ENCODE data around the gene FBP2.
"Not testable (repeated sequence)": the region's sequence is repeated elsewhere in the genome, so short reads cannot be mapped to it uniquely, and the experiment has no call there.

Gene FBP2

DNA sequence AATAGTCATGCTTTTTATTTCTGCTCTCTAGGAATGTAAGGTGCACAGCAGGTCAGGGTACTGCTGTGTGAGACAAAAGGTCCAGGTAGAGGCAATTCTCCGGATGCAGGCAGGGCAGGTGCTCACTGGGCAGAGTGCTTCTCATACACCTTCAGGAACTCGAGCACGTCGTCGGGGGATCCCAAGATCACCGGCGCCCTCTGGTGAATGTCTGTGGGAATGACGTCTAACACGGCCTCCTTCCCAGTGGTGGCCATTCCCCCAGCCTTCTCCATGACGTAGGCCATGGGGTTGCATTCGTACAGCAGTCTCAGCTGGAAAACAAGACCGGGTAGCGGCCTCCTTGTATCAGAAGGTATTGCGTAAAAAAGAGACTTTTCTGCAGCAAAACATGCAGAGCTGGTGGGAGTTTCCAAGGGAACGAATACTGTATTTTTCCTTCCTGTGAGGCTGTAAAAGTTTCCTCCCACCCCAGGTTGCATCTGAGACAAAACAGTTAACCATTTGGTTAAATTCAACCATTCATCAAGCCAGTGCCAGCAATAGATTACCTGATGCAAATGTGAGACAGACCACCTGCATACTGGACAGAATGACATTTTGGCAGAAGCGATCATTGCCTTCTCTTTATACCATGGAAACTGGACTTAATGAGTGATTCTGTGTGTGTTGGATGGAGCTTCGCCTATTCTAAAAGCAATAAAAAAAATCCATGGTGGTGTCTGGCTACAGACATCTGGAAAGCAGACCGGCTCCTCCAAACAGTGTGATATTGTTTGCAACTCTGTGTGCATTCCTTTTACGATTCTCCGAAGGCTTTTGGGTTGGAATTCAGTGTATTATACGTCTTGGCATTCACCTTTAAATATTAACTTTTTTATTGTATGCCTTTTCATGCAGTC, 9.9 kb upstream of the FBP2 start:
- peak; percentile 60 to 68 for DNase-seq

DNA sequence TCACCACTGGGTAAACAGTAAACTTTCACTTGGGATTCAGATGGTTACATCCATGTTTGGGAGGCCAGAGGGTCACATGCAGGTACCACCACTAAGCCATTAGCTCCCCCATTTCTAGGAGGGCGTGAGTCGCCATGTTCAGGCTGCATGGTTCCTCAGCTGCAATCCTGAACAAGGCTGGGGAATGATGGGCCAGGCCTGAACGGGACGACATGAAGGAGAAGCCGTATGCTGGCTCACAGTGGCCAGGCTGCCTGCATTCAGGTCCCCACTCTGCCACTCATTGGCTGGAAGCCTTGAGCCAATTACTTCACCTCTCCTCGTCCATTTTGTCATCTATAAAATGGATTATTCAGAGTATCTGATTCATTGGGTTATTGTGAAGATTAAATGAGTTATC, 9.0 kb upstream of the FBP2 start:
- DNase-seq, result no peak

DNA sequence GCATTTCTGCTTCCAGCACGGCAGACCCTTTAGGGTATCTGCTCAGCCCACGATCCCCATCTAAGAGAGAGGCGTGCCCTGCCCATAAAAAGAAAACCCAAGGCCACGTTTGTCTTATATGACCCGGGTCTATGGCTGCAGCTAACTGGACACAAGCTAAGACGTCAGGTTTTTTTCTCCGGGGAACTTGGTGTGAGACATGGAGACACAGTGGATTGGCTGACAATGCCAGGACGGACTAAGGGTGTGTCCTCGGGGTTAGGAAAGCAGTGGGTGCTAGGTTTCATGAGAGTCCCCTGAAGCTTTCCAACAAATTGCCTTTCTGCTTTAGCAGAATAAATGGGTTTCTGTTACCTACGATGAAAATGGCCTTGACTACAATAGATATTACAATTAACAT, 7.1 kb upstream of the FBP2 start:
- no peak for DNase-seq

DNA sequence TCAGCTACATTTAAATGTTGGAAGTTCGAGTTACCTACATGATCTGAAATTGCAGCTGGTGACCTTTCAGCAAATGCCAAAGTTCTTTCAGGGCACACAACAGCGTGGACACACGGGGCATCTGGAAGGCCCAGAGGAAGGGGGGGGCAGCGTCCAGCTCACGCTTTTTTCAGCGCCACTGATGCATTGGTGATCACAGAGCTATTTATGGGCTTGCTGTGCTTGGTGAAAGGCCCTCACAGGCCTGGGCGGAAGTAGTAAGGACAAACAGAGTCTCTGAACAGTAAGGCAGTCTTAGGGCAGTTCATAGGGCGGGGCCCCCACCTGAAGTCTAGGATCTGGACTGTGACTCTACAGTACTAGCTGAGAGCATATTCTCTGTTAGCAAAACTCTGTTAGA, 6.6 kb upstream of the FBP2 start:
- DNase-seq, result no peak

DNA sequence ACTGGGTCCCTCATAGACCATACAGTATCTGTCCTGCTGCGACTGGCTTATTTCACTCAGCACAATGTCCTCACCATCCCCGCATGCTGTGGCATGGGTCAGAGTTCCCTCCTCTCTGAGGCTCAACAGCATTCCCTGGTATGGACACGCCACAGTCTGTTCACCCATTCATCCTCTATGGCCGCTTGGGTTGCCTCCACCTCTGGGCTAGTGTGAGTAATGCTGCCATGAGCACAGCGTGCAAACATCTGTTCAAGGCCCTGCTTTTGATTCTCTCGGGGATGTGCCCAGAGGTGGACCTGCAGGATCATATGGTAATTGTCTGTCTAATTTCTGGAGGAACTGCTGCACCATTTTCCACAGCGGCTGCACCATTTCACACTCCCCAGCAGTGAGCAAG, 5.5 kb upstream of the FBP2 start:
- no peak for DNase-seq

DNA sequence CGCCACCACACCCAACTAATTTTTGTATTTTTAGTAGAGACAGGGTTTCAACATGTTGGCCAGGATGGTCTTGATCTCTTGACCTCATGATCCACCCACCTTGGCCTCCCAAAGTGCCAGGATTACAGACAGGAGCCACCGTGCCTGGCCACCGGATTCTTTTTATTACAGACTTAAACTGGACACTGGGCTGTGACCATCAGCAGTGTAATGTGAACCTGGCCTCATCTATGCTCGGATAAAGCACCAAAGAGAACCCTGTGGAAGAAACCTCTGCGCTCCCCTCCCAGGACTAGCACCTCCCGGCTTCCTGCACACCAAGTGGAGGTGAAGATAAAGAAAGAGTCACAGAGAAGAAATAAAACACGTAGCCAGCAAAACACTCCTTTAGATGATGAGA, 941 bp downstream of the FBP2 start:
- not testable (repeated sequence) for DNase-seq

DNA sequence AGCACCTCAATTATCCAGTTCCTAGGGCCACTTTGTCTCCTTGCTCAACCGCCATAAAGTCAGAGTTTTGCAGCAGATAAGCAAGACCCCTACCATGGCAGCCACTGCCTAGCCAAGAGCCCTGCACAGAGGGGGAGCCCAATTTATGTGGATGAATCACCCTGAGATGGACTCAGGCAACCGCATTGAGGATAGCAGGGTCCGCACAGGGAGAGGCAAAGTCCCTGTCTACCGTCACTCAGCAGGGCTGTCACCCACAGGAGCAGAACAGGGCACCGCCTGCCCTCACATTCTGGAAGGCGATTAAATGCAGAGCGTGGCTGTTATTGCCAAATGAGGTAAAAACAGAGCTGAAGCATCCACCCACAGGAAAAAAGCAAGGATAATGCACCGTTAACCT, 1.7 kb downstream of the FBP2 start:
- no peak for DNase-seq

DNA sequence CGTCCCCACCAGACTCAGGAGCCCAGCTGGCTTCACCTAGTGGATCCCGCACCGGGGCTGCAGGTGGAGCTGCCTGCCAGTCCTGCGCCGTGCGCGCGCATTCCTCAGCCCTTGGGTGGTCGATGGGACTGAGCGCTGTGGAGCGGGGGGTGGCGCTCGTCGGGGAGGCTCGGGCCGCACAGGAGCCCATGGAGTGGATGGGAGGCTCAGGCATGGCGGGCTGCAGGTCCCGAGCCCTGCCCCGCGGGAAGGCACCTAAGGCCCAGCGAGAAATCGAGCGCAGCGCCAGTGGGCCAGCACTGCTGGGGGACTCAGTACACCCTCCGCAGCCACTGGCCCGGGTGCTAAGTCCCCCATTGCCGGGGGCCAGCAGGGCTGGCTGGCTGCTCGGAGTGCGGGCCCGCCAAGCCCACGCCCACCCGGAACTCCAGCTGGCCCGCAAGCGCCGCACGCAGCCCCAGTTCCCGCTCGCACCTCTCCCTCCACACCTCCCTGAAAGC, 2.5 kb downstream of the FBP2 start:
- not testable (repeated sequence) for DNase-seq

DNA sequence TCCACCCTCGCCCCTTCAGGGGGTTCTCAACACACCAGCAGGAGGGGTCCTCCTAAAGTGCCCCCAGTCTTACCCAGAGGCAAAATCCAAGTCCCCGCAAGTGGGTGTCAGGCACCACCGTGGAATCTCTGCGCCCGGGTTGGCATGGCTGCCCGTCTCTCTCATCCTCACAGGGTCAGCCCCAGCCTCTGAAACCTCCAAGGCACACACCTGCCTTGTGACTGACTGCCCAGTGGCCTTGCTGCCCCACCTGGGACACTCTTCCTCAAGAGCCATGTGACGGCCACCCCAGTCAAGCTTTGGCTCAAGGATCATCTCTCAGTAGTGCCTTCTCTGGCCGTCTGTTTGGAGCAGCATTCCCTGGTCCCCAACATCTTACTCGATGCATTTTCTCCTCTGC, 4.9 kb downstream of the FBP2 start:
- no peak for DNase-seq

DNA sequence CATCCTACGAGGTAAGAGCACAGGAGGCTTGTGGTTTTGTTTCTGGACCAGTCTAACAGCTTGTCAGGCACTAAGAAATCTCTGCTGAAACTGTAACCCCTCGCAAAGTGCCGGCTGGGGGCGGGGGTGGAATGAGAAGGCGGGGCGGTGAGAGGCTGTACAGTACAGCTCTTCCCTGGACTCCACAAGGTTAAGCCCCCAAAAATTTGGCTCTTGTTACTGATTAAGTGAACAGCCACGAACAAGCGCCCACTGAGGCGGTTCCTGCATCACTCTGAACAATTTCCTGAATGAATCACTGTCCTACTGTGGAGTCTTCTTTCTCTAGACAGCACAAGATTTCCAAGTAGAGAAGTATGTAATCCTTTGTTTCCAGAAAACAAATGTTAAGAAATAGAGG, 6.8 kb downstream of the FBP2 start:
- no peak for DNase-seq

DNA sequence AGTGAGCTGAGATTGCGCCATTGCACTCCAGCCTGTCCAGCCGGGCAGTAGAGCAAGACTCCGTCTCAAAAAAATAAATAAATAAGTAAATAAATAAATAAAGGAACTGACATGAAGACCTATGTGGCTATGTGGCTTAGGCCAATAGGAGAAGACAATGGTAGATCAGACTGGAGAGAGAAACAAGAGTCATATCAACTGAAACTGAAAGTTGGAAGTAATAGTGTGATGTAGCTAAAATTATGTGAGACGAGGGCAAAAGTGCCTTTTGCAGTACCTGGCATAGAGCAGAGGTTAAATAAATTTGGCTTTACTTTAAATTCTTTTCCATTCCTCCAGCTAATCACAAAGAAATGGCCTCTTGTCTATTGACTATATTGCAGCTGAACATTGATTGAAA, 7.3 kb downstream of the FBP2 start:
- no peak for DNase-seq

DNA sequence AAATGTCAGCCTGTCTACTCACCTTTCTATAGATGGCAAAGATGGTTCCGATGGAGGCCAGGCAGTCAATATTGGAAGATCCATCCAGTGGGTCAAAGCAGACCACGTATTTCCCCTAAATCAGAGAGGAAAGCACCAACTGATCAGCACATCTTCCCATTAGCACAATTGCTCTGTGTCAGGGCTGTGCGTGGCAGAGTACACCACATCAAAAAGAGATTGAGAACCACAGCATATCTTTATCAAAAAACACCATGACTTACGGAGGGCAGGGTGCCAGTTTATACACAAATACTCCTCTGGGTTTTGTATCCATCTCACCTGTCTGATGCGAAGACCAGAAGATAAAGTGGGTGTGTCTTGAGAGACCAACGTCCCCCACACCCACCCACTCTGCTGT, 9.1 kb downstream of the FBP2 start:
- DNase-seq, result no peak

DNA sequence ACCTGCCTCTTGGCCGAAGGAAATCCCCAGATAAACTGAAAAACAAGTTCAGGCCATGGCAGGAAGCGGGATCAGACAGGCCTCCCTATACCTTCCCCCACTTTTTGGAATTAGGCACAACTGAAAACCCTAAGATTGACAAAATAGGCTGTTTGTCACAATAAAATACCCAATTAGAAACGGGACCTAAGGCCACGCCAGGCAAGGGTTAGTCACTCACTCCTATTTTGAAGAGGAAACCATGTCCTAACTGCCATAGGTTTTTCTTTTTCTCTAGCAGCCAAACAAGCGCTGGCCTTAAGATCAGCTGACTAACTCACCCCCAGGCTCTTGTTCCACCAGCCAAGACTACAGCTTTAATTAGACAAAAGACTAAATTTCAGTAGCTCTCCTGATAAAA, 11.9 kb downstream of the FBP2 start:
- DNase-seq, result no peak

DNA sequence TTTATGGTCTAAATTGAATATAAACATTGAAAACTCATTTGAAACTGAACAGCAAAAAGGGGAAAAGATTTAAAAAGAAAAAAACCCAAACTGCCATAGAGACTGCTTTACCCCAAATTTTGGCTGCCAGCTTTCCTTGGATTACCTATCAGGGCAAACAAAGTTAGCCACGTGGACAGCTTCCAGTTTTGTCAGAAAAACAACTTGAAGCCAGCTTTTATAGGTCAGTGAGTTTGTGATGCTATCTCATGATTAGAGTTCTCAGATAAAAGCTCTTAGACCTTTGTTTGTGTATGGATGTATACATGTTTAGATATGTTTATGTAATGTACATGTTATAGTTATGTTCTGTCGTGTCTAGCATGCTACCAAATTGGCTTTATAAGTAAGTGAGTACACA, 16.1 kb downstream of the FBP2 start:
- no peak for DNase-seq

DNA sequence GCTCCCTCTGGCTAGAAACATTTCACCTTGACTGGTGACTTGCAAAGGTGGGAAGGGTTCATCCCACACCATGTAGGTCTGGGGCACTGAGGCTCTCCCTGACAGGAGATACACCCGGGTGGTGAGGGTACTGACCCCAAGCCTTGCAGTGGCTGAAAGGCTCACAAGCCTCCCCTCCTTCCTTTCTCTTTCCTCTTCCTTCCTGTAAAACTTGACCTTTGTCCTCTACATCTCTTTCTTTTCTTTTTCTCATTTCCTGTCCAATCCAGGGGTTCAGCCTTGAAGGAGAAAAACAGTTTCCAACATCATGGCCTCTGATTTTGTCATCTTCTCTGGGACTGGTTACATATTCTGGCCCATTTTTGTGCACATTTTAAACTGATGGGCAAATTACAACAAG, 16.6 kb downstream of the FBP2 start:
- DNase-seq, result no peak

DNA sequence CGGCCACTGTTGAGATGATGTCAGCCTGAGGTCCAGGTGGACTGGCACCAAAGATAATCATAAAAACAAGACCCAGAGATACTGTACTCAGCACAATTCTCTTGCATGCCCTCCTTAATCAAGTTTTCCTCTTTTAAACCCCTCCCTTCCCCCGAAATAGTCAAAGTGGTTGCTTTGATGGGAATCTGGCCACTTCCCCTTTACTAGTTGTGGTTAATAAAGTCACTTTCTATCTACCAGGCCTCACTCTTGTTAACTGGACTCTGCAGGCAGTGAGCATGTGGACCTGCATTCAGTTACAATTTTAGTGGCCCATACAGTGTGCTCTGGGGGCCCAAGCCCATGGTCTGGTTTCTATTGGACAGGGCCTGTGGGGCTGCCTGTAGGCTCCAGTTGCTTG, 17.5 kb downstream of the FBP2 start:
- no peak for DNase-seq

DNA sequence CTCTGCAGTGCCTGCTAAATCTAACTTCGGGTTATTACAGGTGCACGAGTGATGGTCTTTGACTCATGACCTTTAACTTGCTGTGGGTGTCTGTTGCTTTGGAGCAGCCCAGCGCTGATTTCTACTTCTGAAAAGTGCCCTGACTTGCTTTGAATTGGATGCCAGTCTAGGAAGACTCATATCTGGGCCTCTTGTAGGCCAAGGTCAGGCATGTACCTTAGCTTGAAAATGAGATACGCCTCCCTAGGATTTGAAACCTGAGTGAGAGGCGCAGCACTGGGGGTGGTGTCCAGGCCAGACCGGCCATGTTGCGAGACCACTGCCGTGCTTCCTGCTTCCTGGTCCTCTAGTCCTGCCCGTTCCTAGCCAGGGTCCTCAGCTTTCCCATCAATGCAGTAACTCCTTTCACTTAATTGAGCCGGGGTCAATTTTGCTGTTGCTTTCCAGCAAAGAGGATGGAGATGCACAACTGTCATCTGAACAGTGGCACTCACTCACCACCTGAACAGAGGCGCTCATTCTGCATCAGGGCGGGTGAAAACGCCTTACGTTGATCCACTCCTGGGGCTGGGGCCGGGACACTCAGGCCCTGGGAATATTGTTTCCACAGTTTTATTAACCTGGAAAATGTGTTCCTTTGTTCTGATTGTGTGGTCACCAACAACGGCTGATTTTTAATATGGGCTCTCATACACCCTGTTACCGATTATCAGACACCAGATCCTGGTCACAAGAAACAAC, 24.5 kb downstream of the FBP2 start:
- no peak for DNase-seq

DNA sequence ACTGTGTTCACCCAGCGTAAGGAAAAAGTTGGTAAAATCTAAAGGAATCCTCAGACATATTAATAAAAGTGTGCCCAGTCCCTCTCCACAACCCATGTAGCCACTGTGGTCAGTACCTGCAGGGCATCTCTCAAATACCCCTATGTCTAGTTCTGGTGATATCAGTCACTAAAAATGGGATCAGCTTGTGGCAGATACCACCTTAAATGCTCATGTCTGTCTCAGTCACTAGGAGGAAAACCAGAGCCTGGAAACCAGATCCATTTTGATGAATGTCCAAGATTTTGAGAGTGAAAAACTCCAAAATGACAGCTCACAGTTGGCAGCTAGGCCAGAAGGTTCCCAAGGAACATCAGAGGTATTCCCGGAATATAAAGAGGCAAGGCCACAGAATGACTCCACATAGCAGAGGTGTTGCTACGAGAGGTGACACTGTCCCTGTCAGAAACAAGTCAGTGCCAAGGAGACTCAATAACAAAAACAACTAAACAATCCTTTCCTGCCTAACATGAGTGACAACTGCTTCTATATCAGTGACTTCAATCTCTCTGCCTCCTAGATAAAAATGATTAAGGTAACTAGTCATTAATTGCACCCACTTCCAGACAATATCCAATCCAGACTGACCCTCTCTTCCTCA, 25.3 kb downstream of the FBP2 start:
- DNase-seq, result no peak

DNA sequence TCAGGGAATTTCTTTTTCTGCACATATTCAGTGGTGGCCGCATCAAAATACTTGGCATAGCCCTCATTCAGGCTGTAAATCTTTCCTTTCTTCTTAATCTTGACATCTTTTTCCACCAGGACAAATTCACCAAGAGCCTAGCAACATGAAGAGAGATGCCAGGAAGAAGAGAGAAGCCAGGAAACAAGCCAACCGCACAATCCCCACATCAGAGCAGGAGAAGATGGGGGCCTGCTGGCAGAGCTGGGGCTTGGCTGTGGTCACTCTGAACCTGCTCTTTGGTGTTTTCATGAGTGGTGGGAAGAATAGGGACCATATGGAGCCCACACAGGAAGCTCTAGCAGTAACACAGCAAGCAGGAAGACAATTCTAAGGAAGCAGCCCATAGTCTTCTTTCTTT, 26.4 kb downstream of the FBP2 start:
- DNase-seq, result no peak

DNA sequence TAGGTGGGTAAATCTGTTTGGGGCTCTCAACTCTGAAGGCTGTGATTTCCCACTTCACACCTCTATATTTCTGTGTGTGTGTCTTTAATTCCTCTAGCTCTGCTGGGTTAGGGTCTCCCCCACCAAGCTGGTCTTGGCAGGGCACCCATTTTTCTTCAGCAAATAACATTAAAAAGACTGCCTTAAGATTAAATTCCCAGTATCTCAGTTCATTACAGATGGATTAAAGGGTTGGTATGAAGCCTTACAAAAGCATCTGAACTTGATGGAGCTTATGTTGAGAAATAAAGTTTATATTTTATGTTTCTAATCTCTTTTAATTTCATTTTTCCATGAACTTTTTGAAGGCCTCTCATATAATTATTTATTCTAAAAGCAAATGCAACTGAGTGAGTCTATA, 27.1 kb downstream of the FBP2 start:
- no peak for DNase-seq

DNA sequence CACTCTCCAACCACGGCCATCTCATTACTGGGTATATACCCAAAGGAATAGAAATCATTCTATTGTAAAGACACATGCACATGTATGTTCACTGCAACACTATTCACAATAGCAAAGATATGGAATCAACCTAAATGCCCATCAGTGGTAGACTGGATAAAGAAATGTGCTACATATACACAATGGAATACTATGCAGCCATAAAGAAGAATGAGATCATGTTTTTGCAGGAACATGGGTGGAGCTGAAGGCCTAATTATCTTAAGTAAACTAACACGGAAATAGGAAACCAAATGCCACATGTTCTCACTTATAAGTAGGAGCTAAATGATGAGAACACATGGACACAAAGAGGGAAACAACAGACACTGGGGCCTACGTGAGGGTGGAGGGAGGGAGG, 29.3 kb downstream of the FBP2 start:
- not testable (repeated sequence) for DNase-seq

DNA sequence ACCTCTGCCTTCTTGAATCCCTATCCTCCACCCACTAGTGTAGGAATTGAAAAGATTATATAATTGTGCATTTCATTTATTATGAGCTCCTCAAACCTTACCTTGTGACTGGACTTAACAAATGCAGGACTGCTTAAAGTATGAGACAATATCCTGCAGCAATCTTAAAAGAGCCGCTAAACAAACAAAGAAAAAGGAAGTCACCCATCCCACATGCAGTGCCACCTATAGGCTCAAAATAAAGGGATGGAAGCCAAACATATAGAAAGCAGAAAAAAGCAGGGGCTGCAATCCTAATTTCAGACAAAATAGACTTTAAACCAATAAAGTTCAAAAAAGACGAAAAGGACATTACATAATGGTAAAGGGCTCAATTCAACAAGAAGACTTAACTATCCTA, 30.1 kb downstream of the FBP2 start:
- no peak for DNase-seq

DNA sequence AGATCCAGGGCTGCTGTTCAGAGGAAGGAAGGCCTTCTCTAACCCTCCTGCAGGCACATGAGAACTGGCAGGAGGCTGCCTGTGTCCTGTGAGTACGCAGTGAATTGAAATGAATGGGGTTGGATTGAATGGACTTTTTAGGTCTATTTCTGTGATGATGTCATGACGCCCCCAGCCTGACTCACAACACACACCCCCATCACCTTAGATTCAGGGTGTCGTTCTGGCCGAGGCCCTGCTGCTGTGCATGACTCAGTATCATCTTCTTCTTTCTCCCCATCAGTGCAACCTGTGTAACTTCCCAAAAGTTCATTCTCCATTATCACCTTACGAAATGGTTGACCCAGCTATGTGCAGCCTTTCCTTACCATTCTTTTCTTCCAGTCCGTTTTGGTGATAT, 33.4 kb downstream of the FBP2 start:
- no peak for DNase-seq

DNA sequence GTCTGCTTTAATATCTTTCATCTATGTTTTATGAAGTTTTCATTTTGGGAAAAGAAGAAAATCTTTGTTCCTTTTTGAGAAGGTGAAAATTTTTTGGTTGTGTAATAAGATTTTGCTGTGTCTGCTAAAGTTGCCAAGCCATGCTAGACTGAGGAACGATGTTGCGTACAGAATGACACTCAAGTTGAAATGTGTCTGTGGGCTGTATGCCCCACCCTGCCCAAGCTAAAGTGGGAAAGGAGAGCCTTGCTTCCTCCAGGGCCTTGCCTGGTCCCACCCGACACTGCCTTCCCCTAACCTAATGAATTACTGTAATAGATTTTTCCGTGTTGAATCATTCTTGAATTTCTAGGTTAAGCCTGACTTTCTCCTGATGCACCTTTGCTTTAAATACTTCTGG, 36.2 kb downstream of the FBP2 start:
- no peak for DNase-seq
